ENCODE measurements around the gene NRXN2. TPM values are rescaled to one million over a fixed set of nuclear protein-coding genes. Genes with fewer than 3 reads are reported as not detected.
A peak's percentile ranks its signal among the peaks of the same experiment; 100 is the strongest.

Gene NRXN2
- total RNA-seq, 1 donor from 2014 or later = 50.4 TPM

GRCh38 chr11:64753019-64753379 is 30.0 kb upstream of the NRXN2 start:
- H3K27me3 Mint-ChIP-seq (ENCODE audit: unreplicated experiment) = peaks cover 14% of the 10 kb centered on the region
- H3K9me3 Mint-ChIP-seq (ENCODE audit: unreplicated experiment) = peaks cover 4% of the 10 kb centered on the region
- no peak overlapping the region for H3K4me3 Mint-ChIP-seq (ENCODE audit: unreplicated experiment)
- H3K27ac Mint-ChIP-seq (ENCODE audit: unreplicated experiment) = no peak overlapping the region
- TF ChIP-seq CTCF (IDR thresholded peaks at IDR 0.05; ENCODE audit: partially characterized antibody, unreplicated experiment) = no peak
- no peak for DNase-seq
- peaks cover 2% of the 10 kb centered on the region for H3K4me1 Mint-ChIP-seq (ENCODE audit: low read depth, unreplicated experiment)
- peaks cover 3% of the 10 kb centered on the region for H3K36me3 Mint-ChIP-seq (ENCODE audit: unreplicated experiment)

- TF ChIP-seq CTCF (IDR thresholded peaks at IDR 0.05; ENCODE audit: partially characterized antibody, unreplicated experiment) = no peak
- Mint-ChIP-seq H3K27ac (ENCODE audit: unreplicated experiment) (peak overlapping the region; percentile 72), H3K4me1 (ENCODE audit: low read depth, unreplicated experiment) (peaks cover 2% of the 10 kb centered on the region), H3K27me3 (ENCODE audit: unreplicated experiment) (peaks cover 12% of the 10 kb centered on the region), H3K36me3 (ENCODE audit: unreplicated experiment) (peaks cover 3% of the 10 kb centered on the region), H3K4me3 (ENCODE audit: unreplicated experiment) (peak overlapping the region; percentile 49), H3K9me3 (ENCODE audit: unreplicated experiment) (peaks cover 4% of the 10 kb centered on the region)
- DNase-seq = no peak
Measured at GRCh38 chr11:64752175-64752970, 29.4 kb upstream of the NRXN2 start.

- H3K4me3 Mint-ChIP-seq (ENCODE audit: unreplicated experiment) = no peak overlapping the region
- H3K4me1 Mint-ChIP-seq (ENCODE audit: low read depth, unreplicated experiment) = peaks cover 2% of the 10 kb centered on the region
- no peak for TF ChIP-seq CTCF (IDR thresholded peaks at IDR 0.05; ENCODE audit: partially characterized antibody, unreplicated experiment)
- H3K9me3 Mint-ChIP-seq (ENCODE audit: unreplicated experiment) = peaks cover 4% of the 10 kb centered on the region
- peaks cover 3% of the 10 kb centered on the region for H3K36me3 Mint-ChIP-seq (ENCODE audit: unreplicated experiment)
- no peak for DNase-seq
- peaks cover 12% of the 10 kb centered on the region for H3K27me3 Mint-ChIP-seq (ENCODE audit: unreplicated experiment)
- no peak overlapping the region for H3K27ac Mint-ChIP-seq (ENCODE audit: unreplicated experiment)
Measured at GRCh38 chr11:64751580-64751979, 28.6 kb upstream of the NRXN2 start.

- DNase-seq = no peak
- Mint-ChIP-seq H3K36me3 (ENCODE audit: unreplicated experiment) (peaks cover 3% of the 10 kb centered on the region), H3K9me3 (ENCODE audit: unreplicated experiment) (peaks cover 4% of the 10 kb centered on the region), H3K27me3 (ENCODE audit: unreplicated experiment) (peaks cover 12% of the 10 kb centered on the region), H3K4me1 (ENCODE audit: low read depth, unreplicated experiment) (peaks cover 2% of the 10 kb centered on the region), H3K27ac (ENCODE audit: unreplicated experiment) (no peak overlapping the region), H3K4me3 (ENCODE audit: unreplicated experiment) (no peak overlapping the region)
- TF ChIP-seq CTCF (IDR thresholded peaks at IDR 0.05; ENCODE audit: partially characterized antibody, unreplicated experiment) = no peak
Measured at GRCh38 chr11:64751136-64751535, 28.1 kb upstream of the NRXN2 start.

GRCh38 chr11:64750361-64751054 is 27.5 kb upstream of the NRXN2 start:
- TF ChIP-seq CTCF (IDR thresholded peaks at IDR 0.05; ENCODE audit: partially characterized antibody, unreplicated experiment) = no peak
- Mint-ChIP-seq H3K4me3 (ENCODE audit: unreplicated experiment) (no peak overlapping the region), H3K27me3 (ENCODE audit: unreplicated experiment) (peaks cover 12% of the 10 kb centered on the region), H3K36me3 (ENCODE audit: unreplicated experiment) (peaks cover 3% of the 10 kb centered on the region), H3K4me1 (ENCODE audit: low read depth, unreplicated experiment) (peaks cover 2% of the 10 kb centered on the region), H3K9me3 (ENCODE audit: unreplicated experiment) (peaks cover 4% of the 10 kb centered on the region), H3K27ac (ENCODE audit: unreplicated experiment) (no peak overlapping the region)
- DNase-seq = no peak
